Hippocampal formation (tissue), 2 donors: ENCODE results near the gene ANXA2.
"Not testable (repeated sequence)": the region's sequence is repeated elsewhere in the genome, so short reads cannot be mapped to it uniquely, and the experiment has no call there.

Experiments used
- DNase-seq, 2 donors: peaks; one replicate each; lab custom pipeline; 2025; lab: John Stamatoyannopoulos, UW

The ANXA2 gene

GRCh38 chr15:60397772-60398445, at the start of gene ANXA2:
TSS of gene ANXA2 (minus strand) at chr15:60397986. CDS start at chr15:60386075, 11,911 bp downstream.
- no peak for DNase-seq

- DNase-seq = peak in 1 of 2 donors; percentile 12
Observed at GRCh38 chr15:60444289-60444912, 46.6 kb upstream of the ANXA2 start.

- DNase-seq = no peak
Observed at GRCh38 chr15:60442763-60443162, 45.0 kb upstream of the ANXA2 start.

- no peak for DNase-seq
Observed at GRCh38 chr15:60442031-60442650, 44.4 kb upstream of the ANXA2 start.

GRCh38 chr15:60441331-60441730, 43.5 kb upstream of the ANXA2 start:
- no peak for DNase-seq

- DNase-seq = no peak
Observed at GRCh38 chr15:60438646-60439045, 40.9 kb upstream of the ANXA2 start.

GRCh38 chr15:60428935-60429334, 31.1 kb upstream of the ANXA2 start:
- DNase-seq = no peak

- no peak for DNase-seq
Observed at GRCh38 chr15:60426870-60427508, 29.2 kb upstream of the ANXA2 start.

GRCh38 chr15:60425461-60425860, 27.7 kb upstream of the ANXA2 start:
- no peak for DNase-seq

GRCh38 chr15:60424006-60424405, 26.2 kb upstream of the ANXA2 start:
- DNase-seq = no peak

GRCh38 chr15:60423537-60423936, 25.8 kb upstream of the ANXA2 start:
- peak in 1 of 2 donors; percentile 19 for DNase-seq

- no peak for DNase-seq
Observed at GRCh38 chr15:60421544-60421943, 23.8 kb upstream of the ANXA2 start.

- DNase-seq = no peak
Observed at GRCh38 chr15:60420203-60420716, 22.5 kb upstream of the ANXA2 start.

- no peak for DNase-seq
Observed at GRCh38 chr15:60419753-60420152, 22.0 kb upstream of the ANXA2 start.

- DNase-seq = no peak
Observed at GRCh38 chr15:60418096-60418495, 20.3 kb upstream of the ANXA2 start.

GRCh38 chr15:60417112-60417511, 19.3 kb upstream of the ANXA2 start:
- no peak for DNase-seq

GRCh38 chr15:60416484-60416883, 18.7 kb upstream of the ANXA2 start:
- no peak for DNase-seq

- DNase-seq = no peak
Observed at GRCh38 chr15:60414016-60414682, 16.4 kb upstream of the ANXA2 start.

GRCh38 chr15:60413231-60413824, 15.5 kb upstream of the ANXA2 start:
- no peak for DNase-seq

- DNase-seq = not testable (repeated sequence)
Observed at GRCh38 chr15:60412807-60413206, 15.0 kb upstream of the ANXA2 start.

GRCh38 chr15:60411774-60412425, 14.1 kb upstream of the ANXA2 start:
- no peak for DNase-seq
